ENCODE data around the gene ELOVL2. TPM values are rescaled to one million over a fixed set of nuclear protein-coding genes. Genes with fewer than 3 reads are reported as not detected.

Gene ELOVL2, protein sequence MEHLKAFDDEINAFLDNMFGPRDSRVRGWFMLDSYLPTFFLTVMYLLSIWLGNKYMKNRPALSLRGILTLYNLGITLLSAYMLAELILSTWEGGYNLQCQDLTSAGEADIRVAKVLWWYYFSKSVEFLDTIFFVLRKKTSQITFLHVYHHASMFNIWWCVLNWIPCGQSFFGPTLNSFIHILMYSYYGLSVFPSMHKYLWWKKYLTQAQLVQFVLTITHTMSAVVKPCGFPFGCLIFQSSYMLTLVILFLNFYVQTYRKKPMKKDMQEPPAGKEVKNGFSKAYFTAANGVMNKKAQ
- total RNA-seq (2022; extraction: Qiagen RNA extraction) = 5.5 to 7.6 TPM (median 6.9 TPM) in 5 replicates

DNA sequence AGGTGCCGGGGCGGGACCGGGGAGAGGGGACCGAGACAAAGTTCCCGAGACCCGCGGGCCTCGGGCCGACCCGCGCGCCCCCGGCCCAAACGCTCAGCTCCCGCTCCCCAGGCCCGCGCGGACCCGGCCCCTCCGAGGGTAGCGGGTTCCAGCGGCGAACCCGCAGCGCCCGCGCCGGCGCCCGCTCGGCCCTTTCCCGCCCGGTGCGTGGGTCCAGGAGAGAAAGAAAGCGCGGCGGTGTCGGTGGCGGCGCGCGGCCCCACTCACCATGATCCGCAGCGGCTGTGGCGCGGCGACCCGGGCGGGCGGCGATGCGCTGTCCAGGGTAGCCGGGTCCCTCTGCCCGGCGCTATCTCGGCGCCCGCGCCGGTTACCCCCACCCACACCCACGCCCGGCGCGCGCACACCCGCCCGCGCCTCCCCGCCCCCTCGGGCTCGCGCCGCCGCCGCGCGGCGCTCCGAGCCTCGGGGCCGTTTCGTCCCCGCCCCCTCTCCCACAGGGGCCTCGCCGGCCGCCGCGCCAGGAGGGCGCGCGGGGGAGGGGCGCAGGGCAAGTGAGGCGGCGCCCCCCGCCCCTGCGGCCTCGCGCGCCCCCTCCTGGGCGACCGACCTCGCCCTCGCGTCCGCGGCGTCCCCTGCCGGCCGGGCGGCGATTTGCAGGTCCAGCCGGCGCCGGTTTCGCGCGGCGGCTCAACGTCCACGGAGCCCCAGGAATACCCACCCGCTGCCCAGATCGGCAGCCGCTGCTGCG is at the start of gene ELOVL2:
Gene ELOVL2 (minus strand): TSS at position 345 of the 751 bp plus-strand sequence. CDS start 75 bp downstream, at position 270.

Other genes with a start within 250 kb of the ELOVL2 start
- 0.11 to 0.16 TPM (median 0.15 TPM) in 5 replicates for gene MAK, start 205.8 kb downstream of the ELOVL2 start, total RNA-seq (2022; extraction: Qiagen RNA extraction)
- gene GCM2, start 162.3 kb downstream of the ELOVL2 start, total RNA-seq (2022; extraction: Qiagen RNA extraction) = not detected in 5 replicates
- gene SYCP2L, start 157.3 kb downstream of the ELOVL2 start, total RNA-seq (2022; extraction: Qiagen RNA extraction) = 1.4 to 2.8 TPM (median 2.2 TPM) in 5 replicates
- 13.8 to 16.7 TPM (median 14.7 TPM) in 5 replicates for gene SMIM13, start 49.5 kb upstream of the ELOVL2 start, total RNA-seq (2022; extraction: Qiagen RNA extraction)
- gene ERVFRD-1, start 67.4 kb upstream of the ELOVL2 start, total RNA-seq (2022; extraction: Qiagen RNA extraction) = not detected in 5 replicates
- gene NEDD9, start 188.4 kb upstream of the ELOVL2 start, total RNA-seq (2022; extraction: Qiagen RNA extraction) = 44.7 to 67.2 TPM (median 63.0 TPM) in 5 replicates